K562 (cell line): ENCODE measurements around the gene MATN1. TPM values are rescaled to one million over a fixed set of nuclear protein-coding genes. Genes with fewer than 3 reads are reported as not detected.
A peak's percentile ranks its signal among the peaks of the same experiment; 100 is the strongest.

ENCODE experiments used
- ATF4 ChIP-seq: fragments of 450-650 bp; formaldehyde crosslinking; IDR thresholded peaks from 2 replicates; pipeline ENCODE4 v1.4.0; 2022; ENCODE audit warnings: mild to moderate bottlenecking, moderate library complexity
- CBX5 ChIP-seq: IDR thresholded peaks from 2 replicates; pipeline ENCODE4 v1.6.1; 2014; ENCODE audit warnings: low read depth, borderline replicate concordance
- CHD4 ChIP-seq: fragments of 200-600 bp; sonication (generic); IDR thresholded peaks from 3 replicates; pipeline ENCODE4 v1.6.1; 2012; ENCODE audit warnings: low read depth, mild to moderate bottlenecking, mixed read lengths, low read length, inconsistent platforms; ENCODE audit not compliant: insufficient read depth, insufficient replicate concordance, poor library complexity, severe bottlenecking
- CREM ChIP-seq: IDR thresholded peaks from 2 replicates; pipeline ENCODE4 v1.6.1; 2014; ENCODE audit warnings: antibody characterized with exemption, low read depth
- CSDE1 ChIP-seq, 2 experiments: fragments of 450-650 bp; IDR thresholded peaks; 2 replicates each; pipeline ENCODE4 v1.6.1; 2016; ENCODE audit warnings: mild to moderate bottlenecking in 1 of 2
- CXXC5 ChIP-seq: fragments of 250-450 bp; sonication (Bioruptor Pico); IDR thresholded peaks from 2 replicates; pipeline ENCODE4 v1.8.0; 2022; ENCODE audit warnings: inconsistent platforms, mild to moderate bottlenecking, moderate library complexity
- ELF4 ChIP-seq: fragments of 450-650 bp; formaldehyde crosslinking; IDR thresholded peaks from 2 replicates; pipeline ENCODE4 v1.4.0; 2022; ENCODE audit warnings: missing genetic modification characterization
- FOXA3 ChIP-seq, 2 experiments: fragments of 450-650 bp in 1 of 2; sonication (generic) in 1 of 2; formaldehyde crosslinking; IDR thresholded peaks in 1 of 2; conservative IDR thresholded peaks in 1 of 2; 2 replicates each; pipeline versions ENCODE4 v1.4.0 to v1.8.0; 2020 to 2022; ENCODE audit warnings: mild to moderate bottlenecking in 2 of 2, missing genetic modification reagents in 1 of 2
- FOXK1 ChIP-seq: sonication (generic); formaldehyde crosslinking; IDR thresholded peaks from 2 replicates; pipeline ENCODE4 v1.8.0; 2022; ENCODE audit warnings: missing genetic modification reagents, mild to moderate bottlenecking, borderline replicate concordance
- HNRNPUL1 ChIP-seq: fragments of 200-400 bp; formaldehyde crosslinking; IDR thresholded peaks from 2 replicates; pipeline ENCODE4 v1.6.1; 2017; ENCODE audit warnings: low read length
- ID3 ChIP-seq, 2 experiments: fragments of 250-450 bp in 1 of 2; fragments of 450-650 bp in 1 of 2; sonication (Bioruptor Pico) in 1 of 2; IDR thresholded peaks; 2 replicates each; pipeline versions ENCODE4 v1.6.1 to v1.8.0; 2016 to 2021; ENCODE audit warnings: mild to moderate bottlenecking in 2 of 2, moderate library complexity in 2 of 2, missing compliant biosample characterization in 1 of 2, missing genetic modification characterization in 1 of 2
- KLF6 ChIP-seq: fragments of 250-450 bp; sonication (Bioruptor Pico); IDR thresholded peaks from 2 replicates; pipeline ENCODE4 v1.4.0; 2020; ENCODE audit warnings: mild to moderate bottlenecking, moderate library complexity, borderline replicate concordance
- MCM2 ChIP-seq: fragments of 450-650 bp; IDR thresholded peaks from 2 replicates; pipeline ENCODE4 v1.6.1; 2017; ENCODE audit warnings: low read depth, mild to moderate bottlenecking
- MLLT1 ChIP-seq, 2 experiments: fragments of 450-650 bp; IDR thresholded peaks; 2 replicates each; pipeline ENCODE4 v1.6.1; 2016
- MNT ChIP-seq, 2 experiments: fragments of 450-650 bp; conservative IDR thresholded peaks; 2 replicates each; pipeline ENCODE4 v1.6.1; 2017; ENCODE audit warnings: mild to moderate bottlenecking in 2 of 2, moderate library complexity in 2 of 2
- SMAD2 ChIP-seq: fragments of 150-350 bp; IDR thresholded peaks from 2 replicates; pipeline ENCODE4 v1.6.1; 2014; ENCODE audit warnings: low read depth, mild to moderate bottlenecking, low read length
- TEAD4 ChIP-seq, 2 experiments: sonication (generic) in 1 of 2; formaldehyde crosslinking in 1 of 2; IDR thresholded peaks; 2 replicates each; pipeline versions ENCODE4 v1.6.1 to v1.8.0; 2012 to 2022; ENCODE audit warnings: borderline replicate concordance in 1 of 2, inconsistent platforms in 1 of 2, low read length in 1 of 2, mild to moderate bottlenecking in 1 of 2, missing genetic modification reagents in 1 of 2
- ZNF395 ChIP-seq: fragments of 200-800 bp; sonication (Bioruptor generic); IDR thresholded peaks from 2 replicates; pipeline ENCODE4 v1.6.1; 2017; ENCODE audit warnings: missing genetic modification characterization, missing compliant biosample characterization
- ZNF668 ChIP-seq: fragments of 250-450 bp; sonication (Bioruptor Pico); IDR thresholded peaks from 2 replicates; pipeline ENCODE4 v1.8.0; 2022; ENCODE audit warnings: mild to moderate bottlenecking, inconsistent platforms
- polyA plus RNA-seq, 8 experiments: library from polyadenylated mRNA; depleted of rRNA in 4 of 8; stranded (reverse) in 5 of 8; unstranded in 3 of 8; fragments of >200 nt; fragmentation: Nextera tagmentation in 2 of 8; fragmentation: Illumina TruSeq in 1 of 8; extraction: Ambion mirVana in 2 of 8; extraction: Trizol in 1 of 8; gene quantifications; 2 replicates each; pipeline versions ENCODE4 v1.2.1 to v1.2.3, GENCODE V29; 2011 to 2014; ENCODE audit warnings: inconsistent platforms in 1 of 8, missing spikeins in 1 of 8
- total RNA-seq, 7 experiments: library from RNA; depleted of rRNA in 6 of 7; stranded (reverse); fragments of >200 nt in 6 of 7; fragmentation: Illumina TruSeq in 2 of 7; extraction: Trizol in 2 of 7; gene quantifications; 2 replicates each; pipeline versions ENCODE4 v1.2.1 to v1.2.3, GENCODE V29; 2011 to 2021; ENCODE audit warnings: low replicate concordance in 1 of 7

The MATN1 gene
- total and polyA plus RNA-seq, 9 of the 15 experiments (the other 6 are each of a cell fraction or from before 2014, with no cell fraction given): 0.10 to 2.3 (median 1.2) TPM

GRCh38 chr1:30765556-30766434 lies 42.4 kb upstream of the MATN1 start (continued):
- no peak for TF ChIP-seq HNRNPUL1
- peak; percentile 44; the same call in 1 of the 2 replicates for TF ChIP-seq CREM
- TF ChIP-seq ID3 (CRISPR knock-in tag; IDR thresholded peaks at IDR 0.05): no peak
- peak; percentile 94 for TF ChIP-seq ID3 (tag; IDR thresholded peaks at IDR 0.05)
- peak; percentile 26; the same call in 1 of the 2 replicates for TF ChIP-seq ATF4
- TF ChIP-seq ZNF668: no peak
- no peak for TF ChIP-seq MCM2
- TF ChIP-seq ELF4: 0 out of 2 replicates have a peak, but pooled peaks have one; percentile 61
- TF ChIP-seq ZNF395 (CRISPR knock-in tag): peak; percentile 67; the same call in 1 of the 2 replicates
- TF ChIP-seq MNT (conservative IDR thresholded peaks at IDR 0.05): peak in 1 of 2 experiments; percentile 26; a peak in 2 of 4 replicates
- peak; percentile 64 for TF ChIP-seq KLF6 (CRISPR knock-in tag)
- TF ChIP-seq CBX5: peak; percentile 13; the same call in 1 of the 2 replicates
- no peak for TF ChIP-seq FOXK1 (CRISPR knock-in tag)
- no peak for TF ChIP-seq MLLT1 (IDR thresholded peaks at IDR 0.05)
- peak; percentile 49 for TF ChIP-seq CXXC5 (CRISPR knock-in tag)
- TF ChIP-seq FOXA3 (CRISPR knock-in tag; conservative IDR thresholded peaks at IDR 0.05 in 1 of 2, IDR thresholded peaks at IDR 0.05 in 1 of 2): 0 out of 4 replicates have a peak, but pooled peaks of 1 of the 2 experiments have one; percentile 9
- no peak for TF ChIP-seq SMAD2
- TF ChIP-seq CHD4: no peak
- no peak for TF ChIP-seq CSDE1 (IDR thresholded peaks at IDR 0.05)
- peak; percentile 21; the same call in 1 of the 2 replicates for TF ChIP-seq TEAD4 (IDR thresholded peaks at IDR 0.05; ENCODE audit: low read length)
- no peak for TF ChIP-seq TEAD4 (CRISPR knock-in tag; IDR thresholded peaks at IDR 0.05; ENCODE audit: borderline replicate concordance)
